Measurements from ENCODE around the gene FAM168A.
"Not testable (repeated sequence)": the region's sequence is repeated elsewhere in the genome, so short reads cannot be mapped to it uniquely, and the experiment has no call there.

FAM168A gene

DNA sequence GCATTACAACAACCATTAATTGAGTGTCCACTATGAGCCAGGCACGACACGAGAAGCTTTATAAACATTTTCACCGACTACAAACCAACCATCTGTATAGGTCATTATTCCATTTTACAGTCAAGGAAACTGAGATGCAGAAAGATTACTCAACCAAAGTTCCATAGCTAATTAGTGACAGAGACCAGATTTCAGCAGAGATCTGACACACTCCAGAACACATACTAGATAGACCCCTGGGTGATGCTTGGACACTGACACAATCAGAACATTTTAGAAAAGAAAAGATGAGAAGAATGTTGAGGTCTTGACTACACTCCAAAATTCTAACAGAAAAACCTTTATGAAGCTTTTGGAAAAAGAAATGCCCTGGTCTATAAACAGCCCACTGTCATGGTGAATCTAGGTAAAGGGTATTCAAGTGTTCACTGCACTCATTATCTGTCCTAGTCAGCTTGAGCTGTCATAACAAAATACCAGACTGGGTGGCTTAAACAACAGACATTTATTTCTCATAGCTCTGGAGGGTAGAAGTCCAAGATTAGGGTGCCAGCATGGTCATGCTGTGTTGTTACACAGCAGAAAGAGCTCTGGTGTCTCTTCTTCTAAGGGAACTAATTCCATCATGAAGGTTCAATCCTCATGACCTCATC is 132.8 kb downstream of the FAM168A start:
- DNase-seq: no peak

DNA sequence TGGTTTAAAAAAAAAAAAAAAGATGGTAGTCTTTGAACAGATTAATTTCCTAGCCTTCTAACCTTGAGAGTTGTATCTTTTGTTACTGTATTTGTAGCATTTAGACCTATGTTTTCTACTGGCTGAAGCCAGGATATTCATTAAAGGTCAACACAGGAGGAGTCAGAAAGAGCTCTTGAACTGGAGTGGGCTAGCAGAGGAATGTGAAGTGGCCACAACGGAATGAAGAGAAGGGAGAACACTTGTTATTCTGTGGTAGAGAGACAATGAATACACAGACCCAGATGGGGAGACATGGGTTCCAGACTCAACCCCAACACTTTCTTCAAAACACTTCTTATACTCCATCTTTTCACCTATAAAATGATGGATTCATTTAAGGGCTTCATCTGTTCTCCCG is 133.6 kb downstream of the FAM168A start:
- no peak for DNase-seq

DNA sequence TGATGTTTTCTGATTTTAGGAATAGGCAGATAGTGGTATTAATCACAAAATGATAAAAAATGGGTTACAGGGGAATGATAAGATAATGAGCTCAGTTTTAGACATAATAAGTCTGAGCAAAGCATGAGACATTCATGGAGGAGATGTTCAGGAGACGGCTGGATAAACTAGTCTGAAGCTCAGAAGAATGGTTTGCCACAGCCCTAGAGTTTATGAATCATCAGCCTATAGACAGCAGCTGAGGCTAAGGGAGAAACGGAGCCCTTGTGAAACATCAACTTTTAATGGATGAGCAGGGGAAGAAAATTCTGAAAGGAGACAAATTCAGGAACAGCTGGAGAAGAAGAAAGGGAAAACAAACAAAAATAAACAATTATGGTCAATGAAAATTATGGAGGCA is 134.6 kb downstream of the FAM168A start:
- no peak for DNase-seq

DNA sequence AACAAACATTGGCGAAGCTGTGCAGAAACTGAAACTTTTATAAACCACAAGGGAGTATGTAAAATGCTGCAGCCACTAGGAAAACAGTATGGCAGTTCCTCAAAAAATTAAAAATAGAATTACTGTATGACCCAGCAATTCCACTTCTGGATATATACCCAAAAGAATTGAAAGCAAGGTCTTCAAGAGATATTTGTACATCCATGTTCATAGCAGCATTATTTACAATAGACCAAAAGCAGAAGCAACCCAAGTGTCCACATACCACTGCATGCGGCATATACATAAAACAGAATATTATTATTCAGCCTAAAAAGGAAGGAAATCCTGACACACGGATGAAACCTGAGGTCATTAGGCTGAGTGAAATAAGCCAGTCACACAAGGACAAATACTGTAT is 135.9 kb downstream of the FAM168A start:
- DNase-seq: no peak

DNA sequence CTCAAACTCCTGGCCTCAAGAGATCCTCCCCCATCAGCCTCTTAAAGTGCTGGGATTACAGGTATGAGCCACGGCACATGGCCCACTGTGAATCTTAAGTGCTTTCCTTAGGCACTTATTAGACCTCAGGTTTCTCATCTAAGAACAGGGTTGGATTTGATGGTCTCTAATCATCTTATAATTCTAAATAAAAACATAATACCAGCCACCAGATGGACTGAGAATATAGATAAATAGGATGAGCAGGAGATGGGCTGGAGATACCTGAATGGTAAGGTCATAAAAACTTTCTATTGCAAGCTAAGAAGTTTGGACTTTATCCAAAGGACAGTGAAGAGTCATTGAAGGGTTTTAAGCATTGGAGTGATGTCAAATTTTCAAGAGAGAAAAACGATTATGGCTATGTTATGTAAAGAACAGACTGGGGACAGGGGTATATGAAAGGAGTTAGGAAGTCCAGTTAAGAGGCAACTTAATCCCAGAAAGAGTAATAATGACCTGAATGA is 136.5 kb downstream of the FAM168A start:
- no peak for DNase-seq

DNA sequence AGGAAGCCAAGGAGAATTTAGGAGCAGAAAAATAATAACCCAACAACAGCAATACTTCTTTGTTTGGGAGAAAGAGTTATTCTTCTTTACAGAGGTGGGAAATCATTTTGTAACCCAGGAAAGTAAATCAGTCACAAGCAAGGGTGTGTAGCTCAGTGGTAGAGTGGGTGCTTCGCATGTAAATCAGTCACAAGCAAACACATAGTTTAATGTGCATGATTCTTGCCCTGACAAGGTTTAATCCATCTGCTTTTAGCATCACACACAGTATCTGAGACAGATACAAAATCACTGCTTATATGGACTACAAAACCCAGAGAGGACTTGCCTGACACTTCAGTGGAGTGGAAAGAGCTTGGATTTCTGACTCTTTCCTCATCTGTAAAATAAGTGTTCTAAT is 139.7 kb downstream of the FAM168A start:
- DNase-seq: no peak

DNA sequence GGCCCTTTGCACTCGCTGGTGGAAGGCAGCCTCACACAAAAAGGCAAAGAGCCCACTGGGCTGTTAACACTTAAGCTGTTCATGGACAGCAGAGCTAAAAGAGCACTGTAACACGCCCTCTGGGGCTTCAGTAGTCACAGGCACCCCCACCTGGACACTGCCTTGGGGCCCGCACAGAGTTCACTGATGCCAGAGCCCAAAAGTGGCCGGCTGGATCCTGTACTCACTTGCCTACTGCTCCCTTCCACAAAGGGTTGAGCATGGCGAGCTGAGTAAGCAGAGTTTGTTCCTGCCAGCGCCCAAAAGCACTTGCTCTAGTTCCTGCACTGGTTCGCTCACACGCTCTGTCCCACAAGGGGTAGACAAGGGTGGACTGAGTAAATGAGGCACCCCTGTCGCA is 142.9 kb downstream of the FAM168A start:
- no peak for DNase-seq

DNA sequence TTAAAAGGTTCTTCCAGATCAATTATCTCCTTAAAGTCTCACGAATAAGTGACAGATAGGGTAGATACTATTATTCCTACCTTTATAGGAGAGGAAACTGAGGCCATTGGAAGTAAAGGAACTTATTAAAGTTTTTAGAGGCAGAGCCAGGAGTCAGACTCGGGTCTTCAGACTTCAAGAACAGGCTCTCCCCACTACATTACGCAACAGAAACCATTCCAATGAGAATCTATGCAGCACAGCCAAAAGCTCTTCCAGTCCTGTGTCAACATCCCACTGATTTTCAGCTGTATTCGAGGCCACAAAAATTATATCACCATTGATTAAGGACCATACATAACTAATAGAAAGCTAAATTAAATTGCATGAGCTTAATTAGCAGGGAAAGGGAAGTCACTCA is 144.3 kb downstream of the FAM168A start:
- no peak for DNase-seq

DNA sequence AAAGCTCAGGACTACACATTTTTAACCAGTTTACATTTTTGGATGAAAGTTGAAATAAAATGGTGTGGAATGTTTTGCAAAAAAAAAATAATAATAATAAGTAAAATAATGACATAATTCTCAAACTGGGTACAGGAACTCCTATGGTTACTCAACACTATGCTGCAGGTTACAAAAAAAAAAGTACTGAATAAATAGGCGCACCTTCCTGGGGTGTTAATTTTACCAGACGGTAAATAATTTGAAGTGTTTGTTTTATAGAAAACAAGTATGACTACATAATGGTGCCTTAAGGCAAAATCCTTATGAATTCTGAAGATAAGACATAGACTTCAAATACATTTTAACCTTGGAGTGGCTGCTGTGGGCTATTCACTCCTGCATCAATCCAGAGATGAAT is 145.2 kb downstream of the FAM168A start:
- DNase-seq: no peak

DNA sequence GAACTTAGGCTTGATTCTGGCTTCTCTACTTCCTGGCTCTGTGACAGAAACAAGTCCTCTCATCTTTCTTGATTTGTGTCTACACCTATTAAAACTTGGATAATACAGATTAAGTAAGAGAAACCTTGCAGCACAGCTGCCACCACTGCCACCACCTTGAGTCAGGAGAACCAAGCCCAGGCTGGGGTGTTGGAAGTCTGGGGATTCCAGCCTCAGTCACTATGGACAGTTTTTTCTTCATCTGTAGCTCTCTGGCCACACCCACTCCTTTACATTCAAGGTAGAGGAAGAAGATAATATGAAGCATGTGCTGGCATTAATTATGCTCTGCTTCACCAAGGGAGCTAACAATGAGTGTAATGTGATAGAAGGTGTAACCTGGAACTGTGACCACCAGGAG is 146.0 kb downstream of the FAM168A start:
- DNase-seq: no peak

DNA sequence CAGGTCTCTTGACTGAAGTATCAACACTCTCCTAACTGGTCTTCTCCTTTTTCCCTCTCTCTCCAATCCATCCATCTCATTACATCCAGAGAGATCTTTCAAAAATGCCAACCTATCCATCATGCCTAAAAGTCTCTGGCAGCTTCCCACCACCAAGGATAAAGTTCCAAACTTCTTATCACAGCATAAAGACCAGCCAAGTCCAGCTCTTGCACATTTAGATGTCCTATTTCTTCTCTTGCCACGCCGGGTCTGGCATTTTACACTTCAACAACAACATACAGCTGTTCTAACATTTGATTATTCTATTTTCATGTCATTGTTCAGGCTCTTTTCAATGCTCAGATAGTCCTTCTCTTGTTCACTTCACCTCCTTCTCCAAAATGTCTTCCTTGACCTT is 151.1 kb downstream of the FAM168A start:
- DNase-seq: no peak

DNA sequence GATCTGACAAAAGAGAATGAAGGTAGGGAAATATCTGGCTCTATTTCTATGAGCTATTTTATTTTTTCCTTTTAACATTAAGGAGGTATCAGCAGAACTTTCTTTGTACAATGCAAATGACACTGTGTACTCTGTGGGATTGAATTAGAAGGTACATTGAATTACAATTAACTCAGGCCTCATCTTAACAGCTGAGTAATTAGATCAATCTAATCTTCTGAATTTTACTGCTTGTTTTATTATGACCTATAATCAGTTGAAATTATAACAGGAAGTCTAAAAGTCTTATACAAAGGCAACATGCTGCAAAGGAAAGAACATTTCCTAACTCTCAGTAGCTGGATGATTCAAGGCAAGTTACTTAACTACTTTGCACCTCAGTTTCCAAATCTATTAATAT is 151.9 kb downstream of the FAM168A start:
- DNase-seq: no peak

DNA sequence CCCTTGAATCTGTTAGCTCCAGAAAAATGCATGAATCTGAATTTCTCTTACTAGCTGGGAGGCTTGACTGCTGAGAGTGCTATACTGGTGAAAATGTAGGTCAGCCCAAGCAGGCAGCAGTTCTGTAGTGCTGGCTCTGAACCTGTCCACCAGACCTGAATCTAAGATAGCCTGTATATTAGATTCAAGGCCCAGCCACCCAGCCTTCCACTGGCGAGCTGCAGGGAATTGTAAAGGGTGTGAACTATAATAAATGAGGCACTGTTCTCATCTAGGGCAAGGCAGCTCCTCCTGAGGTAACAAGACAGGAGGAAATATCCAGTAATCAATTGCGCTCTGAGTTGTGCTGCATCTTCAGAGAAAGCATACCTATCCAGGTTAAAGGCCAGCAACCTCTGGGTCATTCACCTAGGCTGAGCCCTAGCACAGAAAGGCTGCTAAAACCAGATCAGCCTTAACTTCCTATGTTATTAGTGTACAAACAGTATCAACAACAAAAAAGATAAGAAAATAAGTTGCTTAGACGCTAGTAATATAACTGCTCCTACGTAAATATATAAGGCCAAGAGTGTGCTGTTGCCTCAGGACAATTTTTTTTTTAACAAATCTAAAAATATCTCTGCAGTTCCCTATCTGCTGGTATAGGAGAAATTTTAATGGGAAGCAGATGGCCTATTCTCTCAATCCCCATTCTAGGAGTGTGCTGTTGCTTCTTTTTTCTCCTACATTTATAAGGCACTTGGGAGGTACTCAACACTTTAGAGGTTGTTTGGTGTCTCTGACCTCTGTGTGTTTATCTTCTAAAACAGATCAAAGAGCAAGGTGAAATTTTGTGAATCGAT is 158.7 kb downstream of the FAM168A start:
- DNase-seq: no peak

DNA sequence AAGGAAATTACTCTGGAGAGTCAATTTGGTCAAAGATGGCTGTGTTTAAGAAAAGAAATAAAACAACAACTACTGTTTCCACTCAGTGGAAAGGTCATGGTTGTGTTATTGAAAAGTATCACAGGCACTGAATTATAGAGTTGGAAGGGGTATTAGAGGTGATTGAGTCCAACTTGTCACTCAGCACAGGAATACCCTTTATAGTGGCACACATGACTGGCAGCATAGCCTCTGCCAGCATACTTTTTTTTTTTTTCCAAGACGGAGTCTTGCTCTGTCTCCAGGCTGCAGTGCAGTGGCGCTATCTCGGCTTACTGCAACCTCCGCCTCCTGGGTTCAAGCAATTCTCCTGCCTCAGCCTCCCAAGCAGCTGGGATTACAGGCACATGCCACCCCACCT is 161.1 kb downstream of the FAM168A start:
- not testable (repeated sequence) for DNase-seq

DNA sequence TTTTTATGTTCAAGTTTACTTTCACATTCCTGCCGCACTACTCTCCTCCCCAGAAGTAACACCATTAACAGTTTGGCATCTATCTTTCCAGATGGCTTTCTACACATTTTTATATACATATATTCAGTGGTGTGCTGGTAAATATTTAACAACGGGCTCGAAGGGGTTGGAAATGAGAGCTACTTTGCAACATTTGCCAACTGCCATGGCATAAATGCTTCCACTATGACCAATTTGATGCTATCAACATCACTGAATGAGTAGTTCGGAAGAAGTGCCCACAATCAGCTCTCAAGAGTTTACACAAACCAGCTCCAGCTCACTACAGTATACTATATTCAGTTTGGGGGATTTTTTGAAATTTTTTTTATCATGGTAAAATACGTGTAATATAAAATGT is 166.5 kb downstream of the FAM168A start:
- DNase-seq: no peak

DNA sequence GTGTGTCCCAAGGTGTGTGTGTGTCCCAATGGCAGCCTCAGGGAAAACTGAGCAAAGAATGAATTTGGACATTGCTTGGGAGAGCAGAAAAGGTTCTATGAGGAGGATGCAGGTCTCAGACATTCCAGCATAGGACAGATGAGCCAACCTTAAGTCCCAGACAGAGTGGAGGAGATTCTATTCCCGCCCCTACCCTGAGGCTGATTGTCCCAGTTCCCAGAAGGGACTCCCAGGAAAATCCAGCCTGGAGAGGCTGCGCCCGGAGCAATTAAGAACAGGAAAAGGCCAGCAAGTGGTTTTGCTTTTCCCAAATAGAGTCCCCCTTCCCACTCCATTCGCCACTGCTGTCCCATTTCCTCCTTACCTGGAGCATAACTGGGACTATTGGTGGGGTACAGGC is 167.6 kb downstream of the FAM168A start:
- DNase-seq: no peak

DNA sequence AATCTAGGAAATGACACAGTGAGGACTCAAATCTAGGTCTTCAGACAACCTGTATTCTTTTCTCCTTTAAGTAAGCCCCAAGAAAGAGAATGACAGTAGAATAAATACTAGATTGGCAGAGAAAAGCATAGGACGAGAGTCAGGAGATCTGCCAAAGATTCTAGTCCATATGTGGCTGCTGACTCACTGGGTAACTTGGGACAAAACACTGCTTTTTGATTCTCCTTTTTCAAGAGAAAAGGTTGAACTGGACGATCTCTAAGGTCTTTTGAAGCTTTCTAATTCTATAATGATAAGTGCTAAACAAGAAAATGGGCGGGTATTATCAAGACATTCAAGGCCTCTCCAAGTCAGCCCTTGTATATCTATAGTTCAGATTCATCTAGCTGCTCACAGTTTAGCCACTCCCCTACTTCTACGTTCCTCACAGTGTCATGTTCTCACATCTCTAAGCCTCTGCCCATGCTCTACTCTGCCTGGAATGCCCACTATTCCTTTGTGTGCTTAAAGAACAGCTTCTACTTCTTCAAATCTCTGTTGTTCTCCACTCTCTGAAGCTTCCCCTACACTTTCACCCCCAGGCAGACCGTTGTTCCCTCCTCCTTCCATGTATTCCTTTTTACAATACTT is 168.7 kb downstream of the FAM168A start:
- DNase-seq: no peak

DNA sequence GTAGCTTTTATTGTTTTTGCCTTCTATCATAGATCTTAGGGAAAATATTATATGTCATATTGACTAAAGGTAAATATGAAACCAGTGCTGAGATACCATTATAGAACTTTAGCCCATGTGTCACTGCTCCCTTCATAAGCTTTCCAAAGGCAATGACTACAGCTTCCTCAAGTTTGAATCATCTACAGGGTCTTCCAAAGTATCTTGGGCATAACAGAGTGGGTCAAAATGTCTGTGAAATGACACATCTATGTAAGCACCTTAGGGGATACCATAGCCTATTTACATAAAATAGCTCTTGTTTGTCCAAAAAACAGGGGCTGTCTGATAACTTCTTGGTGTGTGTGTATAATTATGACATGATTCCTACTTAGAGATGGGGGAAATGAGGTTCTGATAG is 169.2 kb downstream of the FAM168A start:
- DNase-seq: no peak

DNA sequence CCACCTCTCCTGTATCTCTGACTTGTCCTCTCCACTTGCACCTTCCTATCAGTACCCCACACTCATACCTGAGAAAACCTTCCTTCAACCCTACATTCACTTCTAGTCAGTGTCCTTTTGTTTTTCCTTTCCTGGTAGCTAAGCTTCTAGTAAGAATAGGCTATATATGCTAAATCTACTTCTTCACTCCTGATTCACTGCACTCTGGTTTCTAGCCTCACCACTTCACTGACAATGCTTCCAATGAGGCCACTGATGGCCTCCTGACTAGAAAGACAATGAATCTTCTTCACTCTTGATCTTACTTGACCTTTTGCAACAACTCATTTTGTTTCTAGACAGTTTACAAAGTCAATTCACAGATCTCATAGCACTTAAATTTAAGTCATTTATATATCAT is 169.7 kb downstream of the FAM168A start:
- DNase-seq: no peak

DNA sequence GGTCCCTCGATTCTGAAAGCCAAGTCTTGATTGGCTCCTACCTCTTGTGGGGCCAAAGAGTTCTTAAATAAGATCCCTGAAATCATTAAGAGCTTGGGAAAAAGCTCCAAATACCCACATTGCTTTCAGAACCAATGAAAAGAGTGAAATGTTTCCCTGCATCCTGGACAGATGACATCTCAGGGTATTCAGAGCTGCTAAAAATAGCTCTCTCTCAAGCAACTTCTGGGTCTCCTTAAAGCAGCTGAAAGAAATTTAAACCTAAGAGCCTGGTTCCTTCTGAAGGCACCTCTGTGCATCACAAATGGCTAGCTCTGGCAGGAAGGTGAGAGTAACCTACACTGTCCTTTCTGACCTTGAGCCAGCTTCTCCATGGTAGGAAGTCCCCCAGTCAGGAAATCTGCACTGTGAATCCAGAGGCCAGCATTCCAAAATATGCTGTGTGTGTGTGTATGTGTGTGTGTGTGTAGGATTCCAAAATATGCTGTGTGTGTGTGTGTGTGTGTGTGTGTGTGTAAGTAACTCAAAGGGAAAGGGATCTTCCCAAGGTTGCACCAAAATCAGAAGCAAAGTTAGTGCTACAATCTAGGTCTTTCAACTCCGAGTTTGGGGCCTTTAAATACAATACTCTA is 171.6 kb downstream of the FAM168A start:
- no peak for DNase-seq

DNA sequence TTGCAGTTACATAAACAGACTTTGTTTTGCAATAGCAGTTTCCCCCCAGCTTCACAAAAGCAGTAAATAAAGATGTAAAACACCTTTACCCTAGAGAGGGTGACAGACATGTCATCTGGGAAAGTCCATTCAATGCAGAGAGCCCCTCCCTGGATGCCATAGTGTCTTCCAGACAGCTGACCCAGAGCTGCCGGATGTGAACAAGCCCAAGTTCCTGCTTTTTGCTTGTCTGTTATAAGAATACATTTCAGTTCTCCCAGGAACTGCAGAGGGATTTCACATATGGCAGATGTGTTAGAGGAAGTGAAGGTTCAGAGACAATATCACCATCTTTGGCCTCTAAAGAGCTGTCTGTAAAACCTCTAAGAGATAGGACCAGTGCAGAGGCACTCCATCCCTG is 172.8 kb downstream of the FAM168A start:
- peak; percentile 64 for DNase-seq

DNA sequence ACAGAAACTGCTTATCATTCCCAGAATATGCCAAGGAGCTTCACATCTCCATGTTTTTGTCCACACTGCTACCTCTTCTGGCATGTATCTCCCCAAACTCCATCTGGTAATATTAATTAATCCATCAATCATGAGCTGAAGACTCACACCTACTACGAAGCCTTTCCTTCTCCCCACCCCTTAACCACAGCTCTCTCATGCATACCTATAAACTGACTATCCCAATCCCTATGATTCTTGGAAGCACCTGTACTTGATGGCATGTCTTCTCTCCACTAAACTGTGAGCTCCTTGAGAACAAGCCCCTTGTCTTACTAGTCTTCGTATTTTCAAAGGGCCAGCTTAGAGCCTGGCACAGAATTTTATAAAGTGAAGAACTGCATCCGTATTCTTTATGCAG is 174.4 kb downstream of the FAM168A start:
- DNase-seq: no peak

DNA sequence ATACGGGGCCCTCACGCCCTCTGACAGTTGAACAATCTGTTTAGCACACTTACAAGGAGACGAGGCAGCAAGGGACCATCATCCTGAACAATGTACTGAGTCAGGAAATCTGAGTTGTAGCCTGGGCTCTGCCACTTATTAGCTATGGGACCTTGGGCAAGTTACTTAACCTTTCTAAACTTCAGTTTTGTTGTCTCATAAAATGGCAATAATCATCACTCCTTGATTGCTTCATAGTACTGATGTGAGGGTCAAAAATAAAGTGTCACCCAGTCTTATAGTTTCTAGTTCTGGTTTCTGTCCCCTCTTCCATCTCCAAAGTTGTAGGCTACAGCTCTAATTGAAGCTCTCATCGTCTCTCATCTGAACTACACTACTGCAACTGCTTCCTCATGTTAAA is 175.0 kb downstream of the FAM168A start:
- no peak for DNase-seq

DNA sequence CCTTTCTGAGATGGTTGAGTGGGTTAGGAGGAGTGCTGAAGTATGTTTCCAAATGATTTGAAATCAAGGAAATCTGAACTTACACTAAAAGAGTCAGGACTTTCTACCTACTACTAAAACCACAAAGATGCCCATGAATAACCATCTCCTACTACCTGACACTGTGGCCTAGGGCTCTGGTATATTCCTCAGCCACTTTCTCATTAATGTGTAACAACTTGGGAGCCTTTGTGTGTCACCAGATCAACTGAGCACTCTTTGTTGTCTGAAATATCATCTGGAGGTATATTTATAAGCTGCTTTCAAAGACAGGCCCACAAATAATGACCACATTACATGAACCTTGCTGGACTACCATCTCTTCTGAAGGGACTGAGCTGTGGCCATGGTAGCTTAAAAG is 177.8 kb downstream of the FAM168A start:
- DNase-seq: no peak
